T-helper 2 cell (primary cell): ENCODE measurements around the gene AFMID.
A peak's percentile ranks its signal among the peaks of the same experiment; 100 is the strongest.

ENCODE experiments used
- DNase-seq, 5 experiments: peaks; one replicate each; pipeline versions ENCODE4 v3.0.0 to v3.0.0-alpha.2; 2012 to 2022

The AFMID gene

DNA sequence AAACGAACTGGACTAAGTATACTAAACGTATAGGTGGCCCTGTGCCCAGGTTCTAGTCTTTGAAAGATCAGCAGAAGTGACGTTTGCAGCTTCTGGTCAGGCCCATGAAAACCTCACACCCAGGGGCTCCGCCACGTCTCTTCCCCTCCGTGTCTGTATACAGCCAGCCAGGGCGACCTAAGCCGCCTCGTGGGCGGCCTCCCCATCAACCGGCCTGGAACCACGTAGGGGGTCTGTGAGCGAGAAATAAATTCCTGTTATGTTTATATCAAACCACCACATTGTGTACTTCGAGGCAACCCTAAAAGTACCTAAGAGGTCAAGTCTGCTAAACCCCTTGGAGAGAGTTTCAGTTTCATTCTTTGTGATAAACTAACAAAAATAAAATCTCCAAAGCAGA, 7.1 kb upstream of the AFMID start:
- DNase-seq, result no peak

DNA sequence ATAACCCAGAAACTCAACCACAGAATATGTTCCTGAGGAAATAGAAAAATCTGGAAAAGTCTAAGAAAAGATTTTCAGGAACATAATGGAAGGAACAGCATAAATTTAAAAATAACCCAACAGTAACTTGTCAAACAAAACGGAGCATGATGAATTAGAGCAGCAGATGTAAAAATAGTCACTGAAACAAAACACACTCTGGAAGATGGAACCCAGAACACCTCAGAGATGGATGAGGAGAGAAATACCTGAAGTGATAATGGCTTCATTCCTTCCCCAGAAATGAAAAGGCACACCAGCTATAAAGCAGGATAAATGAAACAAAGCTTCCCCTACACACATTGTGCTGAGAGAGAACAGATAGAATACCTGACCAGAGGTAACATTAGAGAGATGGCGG, 6.7 kb upstream of the AFMID start:
- no peak for DNase-seq

DNA sequence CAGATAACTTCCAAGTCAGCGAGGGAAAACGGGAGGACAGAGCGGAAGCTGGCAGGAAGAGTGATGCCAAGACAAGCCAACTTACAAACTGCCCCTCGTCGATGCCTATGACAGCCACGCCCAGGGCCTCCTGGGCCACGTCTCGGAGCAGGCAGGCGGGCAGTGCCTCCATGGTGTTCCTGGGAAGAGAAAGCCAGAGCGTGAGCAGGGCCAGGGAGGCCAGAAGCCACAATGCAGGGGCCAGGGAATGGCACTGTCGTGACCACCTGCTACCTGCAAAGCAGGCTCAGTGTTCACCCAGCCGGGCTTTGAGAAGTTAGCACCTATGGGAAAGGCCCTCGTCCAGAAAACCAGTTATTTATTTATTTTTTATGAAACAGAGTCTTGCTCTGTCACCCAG, 4.7 kb upstream of the AFMID start:
- DNase-seq, result no peak

DNA sequence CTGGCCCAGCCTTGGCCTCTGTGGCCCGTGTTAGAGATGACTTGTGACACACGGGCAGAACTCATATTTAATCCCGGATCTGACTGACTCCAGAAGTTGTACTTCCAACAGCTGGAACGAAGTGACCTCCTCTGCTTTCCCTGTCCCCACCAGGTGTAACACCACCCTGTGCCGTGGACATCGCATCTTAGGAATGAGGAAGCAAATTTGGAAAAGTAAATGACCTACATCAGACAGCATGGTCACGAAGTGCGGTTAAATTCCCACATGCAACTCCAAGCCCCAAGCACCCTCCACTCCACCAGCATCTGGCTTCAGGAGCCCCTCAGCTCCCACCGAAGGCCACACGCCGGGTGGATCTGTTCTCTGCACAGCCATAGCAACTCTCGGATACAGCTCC, 3.2 kb upstream of the AFMID start:
- DNase-seq, result no peak

DNA sequence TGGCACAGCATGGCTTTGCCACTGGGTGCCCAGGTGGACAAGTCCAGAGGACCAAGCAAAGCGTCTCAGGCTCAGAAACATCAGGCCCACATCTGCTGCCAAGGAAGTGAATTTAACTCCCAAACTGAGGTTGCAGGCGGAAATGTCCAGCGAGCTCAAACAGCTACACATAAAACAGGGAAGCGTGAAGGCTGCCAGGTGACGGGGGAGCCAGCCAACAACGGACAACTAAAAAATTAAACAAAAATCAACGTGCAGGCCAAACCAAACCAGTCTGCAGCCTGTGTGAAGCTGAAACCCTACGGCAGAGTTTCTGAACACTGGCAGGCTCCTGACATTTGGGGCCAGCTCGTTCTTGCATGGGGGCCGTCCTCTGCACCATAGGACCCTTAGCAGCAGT, 2.8 kb upstream of the AFMID start:
- DNase-seq, result no peak

DNA sequence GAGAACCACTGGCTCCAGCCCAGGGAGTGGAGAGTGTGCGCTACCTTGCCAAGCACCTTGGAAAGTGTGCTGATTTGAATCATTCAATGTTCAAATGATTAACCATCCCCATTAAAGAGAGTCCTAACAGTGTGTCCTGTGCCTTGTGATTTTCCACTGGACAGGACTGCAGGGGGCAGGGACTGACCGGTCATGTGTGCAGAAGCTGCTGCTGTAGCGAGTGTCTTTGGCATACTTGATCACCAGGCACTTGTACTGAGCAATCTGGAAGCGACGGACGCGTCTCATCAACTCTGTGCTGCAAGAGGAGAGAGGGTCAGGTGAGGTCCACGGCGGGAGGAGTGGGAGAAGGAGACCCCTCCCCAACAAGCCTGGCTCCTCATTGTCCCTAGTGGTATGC, 2.3 kb upstream of the AFMID start:
- DNase-seq, result no peak

DNA sequence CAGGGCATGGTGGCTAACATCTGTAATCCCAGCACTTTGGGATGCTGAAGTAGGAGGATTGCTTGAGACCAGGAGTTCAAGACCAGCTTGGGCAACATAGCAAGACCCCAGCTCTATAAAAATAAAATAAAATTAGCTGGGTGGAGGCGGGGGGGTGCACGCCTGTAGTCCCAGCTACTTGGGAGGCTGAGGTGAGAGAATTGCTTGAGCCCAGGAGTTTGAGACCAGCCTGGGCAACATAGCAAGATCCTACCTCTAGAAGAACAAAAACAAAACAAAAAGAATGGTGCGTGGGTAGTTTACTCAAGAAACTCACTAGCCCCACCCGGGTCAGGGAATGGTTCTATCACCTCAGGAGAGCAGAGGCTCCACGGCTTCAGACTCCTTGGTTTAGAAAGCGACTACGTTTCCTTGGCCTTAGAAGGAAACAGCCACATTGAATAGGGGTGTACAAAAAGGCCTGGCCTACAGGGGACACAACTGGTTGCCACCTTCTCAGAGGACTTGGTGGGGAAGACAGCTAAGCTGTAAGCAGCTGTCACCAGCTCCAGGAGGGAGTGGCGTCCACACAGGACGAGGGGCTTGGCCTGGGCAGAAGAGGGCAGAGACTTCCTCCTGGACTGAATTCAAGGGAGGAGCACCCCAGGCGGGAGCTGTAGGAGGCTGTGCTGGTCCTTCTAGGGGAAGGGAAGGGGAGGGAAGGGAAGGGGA, 1.0 kb upstream of the AFMID start:
- DNase-seq, result peak in 1 of 5 experiments; percentile 40

DNA sequence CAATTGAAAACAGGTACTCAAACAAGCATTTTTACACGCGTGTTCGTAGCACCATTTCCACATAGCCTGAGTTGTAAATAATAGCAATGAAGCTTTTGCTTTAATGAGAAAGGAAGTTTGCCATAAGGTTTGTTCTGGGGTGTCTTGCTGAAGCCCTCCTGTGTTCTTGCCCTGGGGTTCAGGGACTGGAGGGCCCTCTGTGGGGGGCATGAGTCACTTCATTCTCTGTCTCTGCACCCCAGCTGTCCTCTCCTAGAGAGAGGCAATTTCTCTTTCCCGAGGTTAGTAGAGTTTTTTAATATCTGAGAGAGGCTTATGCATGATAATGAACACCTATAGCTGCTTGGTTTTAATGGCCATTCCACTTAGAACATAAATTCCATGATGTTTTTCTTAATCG, 9.6 kb downstream of the AFMID start:
- no peak for DNase-seq

DNA sequence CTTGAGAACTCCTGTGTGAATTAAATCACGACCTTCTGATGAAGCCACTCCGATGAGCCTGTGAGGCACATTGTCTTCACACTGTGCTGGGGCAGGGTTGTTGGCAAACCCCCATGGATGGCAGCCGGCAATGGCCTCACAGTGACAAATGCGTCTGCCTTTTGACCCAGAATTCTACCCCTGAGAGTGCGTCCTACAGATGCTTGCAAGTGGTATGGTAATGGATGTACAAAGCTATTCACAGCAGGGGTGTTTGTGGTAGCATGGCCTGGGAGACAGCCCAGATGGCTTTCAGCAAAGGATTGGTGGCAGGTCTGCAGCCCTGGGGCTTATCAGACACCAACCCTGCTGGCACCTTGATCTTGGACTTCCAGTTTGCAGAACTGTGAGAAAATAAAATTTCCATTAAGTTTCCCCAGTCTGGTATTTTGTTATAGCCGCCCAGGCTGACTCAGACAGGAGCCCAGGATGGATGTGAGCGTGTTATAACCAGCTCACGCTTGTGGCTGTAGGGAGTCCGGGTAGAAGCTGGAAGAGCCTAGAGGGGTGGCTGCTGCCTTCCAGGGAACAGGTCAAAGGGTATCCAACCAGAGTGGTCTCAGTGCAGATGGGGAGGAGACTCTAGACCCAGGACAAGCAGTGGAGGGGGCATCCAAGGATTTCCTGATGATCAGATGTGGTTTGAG, 10.1 kb downstream of the AFMID start:
- no peak for DNase-seq

DNA sequence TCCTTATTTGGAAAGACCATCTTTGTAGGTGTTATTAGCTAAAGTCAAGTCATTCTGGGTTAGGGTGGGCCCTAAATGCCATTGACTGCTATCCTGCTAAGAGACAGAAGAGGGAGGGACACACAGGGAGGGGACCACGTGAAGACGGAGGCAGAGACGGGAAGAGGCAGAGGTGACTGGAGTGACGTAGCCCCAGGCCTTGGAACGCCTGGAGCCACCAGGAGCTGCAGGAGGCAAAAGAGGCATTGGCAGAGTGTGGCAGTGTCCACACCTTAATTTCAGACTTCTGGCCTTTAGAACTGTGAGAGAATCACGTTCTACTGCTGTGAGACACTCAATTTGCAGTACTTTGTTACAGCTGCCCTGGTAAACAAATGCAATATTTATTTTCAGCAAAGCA, 13.3 kb downstream of the AFMID start:
- no peak for DNase-seq

DNA sequence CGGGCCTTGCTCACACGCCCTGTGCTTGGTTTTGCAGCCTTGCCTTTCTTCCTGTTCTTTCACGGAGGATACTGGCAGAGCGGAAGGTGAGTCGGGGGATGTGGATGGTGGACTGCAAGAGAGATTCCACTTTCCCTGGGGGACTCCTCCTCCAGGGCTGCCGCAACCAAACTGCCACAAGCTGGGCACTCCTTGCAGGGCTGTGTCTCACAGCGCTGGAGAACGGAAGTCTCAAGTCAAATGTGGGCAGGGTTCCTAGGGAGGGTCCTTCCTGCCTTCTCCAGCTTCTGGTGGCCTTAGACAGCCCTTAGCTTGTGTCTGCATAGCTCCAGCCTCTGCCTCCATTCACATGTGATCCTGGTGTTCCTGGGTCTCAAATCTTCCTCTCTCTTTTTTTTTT, 15.5 kb downstream of the AFMID start:
- no peak for DNase-seq

DNA sequence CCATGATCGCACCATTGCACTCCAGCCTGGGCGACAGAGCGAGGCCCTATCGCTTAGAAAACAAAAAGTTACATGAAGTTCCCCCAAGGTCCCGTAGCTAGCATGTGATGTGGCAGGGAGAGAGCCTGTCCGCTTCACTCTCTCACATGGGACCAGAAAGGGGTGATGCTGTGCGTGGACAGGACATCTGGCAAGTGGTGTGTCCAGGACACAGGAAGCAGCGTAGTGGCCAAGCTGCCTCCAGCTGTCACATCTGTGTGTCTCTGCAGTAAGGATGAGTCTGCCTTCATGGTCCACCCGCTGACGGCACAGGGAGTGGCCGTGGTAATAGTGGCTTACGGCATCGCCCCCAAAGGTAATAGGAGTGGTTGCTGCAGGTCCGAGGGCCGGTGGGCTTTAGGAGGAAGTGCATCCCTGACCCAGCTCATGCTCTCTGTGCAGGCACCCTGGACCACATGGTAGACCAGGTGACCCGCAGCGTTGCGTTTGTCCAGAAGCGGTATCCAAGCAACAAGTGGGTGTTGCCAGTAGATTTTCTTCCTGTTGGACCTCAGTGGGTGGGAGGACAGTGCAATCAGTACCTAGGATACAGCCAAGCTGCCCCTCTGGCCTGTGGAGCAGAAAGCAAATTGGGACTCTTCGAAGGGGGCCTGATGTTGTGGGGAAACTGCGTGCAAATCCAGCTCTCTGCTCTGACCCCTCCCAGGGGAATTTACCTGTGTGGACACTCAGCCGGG, 17.4 kb downstream of the AFMID start:
- DNase-seq, result no peak

DNA sequence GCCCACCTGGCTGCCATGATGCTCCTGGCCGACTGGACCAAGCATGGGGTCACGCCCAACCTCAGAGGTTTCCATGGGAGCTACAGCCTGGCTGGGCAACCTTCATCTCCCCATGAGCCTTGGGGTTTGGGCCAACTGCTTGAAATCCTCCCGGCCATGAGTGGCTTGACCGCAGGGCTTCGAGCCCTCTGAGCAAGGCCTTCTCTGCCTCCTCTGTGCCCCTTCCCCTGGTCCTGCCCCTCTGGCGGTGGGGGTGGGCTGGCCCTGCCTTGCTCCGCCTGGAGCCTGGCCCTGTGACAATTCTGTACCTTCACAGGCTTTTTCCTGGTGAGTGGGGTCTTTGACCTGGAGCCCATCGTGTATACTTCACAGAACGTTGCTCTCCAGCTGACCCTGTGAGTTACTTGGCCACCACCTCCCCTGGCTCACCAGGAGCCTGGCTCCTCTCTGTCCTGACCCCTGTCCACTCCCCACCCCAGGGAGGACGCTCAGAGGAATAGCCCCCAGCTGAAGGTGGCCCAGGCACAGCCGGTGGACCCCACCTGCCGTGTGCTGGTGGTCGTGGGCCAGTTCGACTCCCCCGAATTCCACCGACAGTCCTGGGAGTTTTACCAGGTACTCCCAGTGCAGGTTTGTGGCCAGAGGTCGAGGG, 18.1 kb downstream of the AFMID start:
- no peak for DNase-seq

DNA sequence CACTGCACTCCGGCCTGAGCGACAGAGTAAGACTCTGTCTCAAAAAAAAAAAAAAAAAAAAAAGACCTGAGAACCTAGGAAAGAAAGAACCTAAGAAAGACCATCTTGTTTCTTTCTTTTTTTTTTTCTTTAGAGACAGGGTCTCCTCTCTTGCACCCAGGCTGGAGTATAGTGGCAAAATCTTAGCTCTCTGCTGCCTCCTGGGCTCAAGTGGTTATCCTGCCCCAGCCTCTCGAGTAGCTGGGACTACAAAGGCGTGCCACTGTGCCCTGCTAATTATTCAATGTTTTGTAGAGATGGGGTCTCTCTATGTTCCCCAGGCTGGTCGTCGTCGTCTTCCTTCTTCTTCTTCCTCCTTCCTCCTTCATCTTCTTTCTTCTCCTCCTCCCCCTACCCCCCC, 19.1 kb downstream of the AFMID start:
- no peak for DNase-seq

DNA sequence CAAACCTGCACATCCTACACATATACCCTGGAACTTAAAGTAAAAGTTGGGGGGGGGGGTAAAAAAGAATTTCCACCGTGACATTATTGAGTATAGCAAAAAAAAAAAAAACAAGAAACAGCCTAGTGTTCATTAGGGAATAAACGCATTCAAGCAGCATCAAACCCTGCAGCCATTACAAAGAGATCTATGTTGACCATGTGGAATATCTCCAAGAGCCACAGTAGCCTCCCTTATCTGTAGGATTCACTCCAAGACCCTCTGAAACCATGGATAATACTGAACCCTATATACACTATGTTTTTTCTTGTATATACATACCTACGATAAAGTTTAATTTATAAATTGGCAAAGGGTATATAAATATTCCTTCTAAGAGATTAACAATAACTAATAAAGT, 21.3 kb downstream of the AFMID start:
- DNase-seq, result no peak

DNA sequence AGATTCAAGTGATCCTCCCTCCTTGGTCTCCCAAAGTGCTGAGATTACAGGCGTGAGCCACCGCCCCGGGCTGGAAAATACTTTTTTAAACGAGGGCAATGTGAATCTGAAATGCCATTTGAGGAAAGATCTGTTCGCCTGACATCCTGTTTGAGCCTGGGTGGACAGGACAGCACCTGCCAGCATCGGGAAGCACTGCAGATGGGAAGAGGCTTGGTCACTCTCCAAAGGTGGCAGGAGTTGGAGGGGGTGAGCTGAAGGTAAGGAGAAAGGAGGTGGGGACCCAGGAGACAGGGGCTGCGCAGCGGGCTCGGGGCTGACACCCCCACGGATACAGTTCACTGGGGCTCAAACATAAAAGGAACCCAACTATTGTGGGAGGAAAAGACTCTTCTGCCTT, 22.9 kb downstream of the AFMID start:
- no peak for DNase-seq

DNA sequence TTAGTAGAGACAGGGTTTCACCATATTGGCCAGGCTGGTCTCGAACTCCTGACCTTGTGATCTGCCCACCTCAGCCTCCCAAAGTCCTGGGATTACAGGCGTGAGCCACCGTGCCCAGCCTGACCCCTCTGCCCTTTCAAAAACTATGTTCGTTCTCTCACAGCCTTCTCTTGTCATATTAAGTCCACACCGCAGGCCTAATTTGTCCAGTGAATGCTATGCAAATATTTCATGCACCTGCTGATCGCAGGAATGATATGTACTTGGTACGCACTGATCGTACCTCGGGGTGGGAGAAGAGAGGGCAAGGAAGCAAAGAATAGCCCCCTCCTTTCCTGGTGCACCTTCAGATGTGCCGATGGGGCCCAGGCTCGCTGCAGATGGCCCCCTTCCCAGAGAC, 23.9 kb downstream of the AFMID start:
- DNase-seq, result no peak

DNA sequence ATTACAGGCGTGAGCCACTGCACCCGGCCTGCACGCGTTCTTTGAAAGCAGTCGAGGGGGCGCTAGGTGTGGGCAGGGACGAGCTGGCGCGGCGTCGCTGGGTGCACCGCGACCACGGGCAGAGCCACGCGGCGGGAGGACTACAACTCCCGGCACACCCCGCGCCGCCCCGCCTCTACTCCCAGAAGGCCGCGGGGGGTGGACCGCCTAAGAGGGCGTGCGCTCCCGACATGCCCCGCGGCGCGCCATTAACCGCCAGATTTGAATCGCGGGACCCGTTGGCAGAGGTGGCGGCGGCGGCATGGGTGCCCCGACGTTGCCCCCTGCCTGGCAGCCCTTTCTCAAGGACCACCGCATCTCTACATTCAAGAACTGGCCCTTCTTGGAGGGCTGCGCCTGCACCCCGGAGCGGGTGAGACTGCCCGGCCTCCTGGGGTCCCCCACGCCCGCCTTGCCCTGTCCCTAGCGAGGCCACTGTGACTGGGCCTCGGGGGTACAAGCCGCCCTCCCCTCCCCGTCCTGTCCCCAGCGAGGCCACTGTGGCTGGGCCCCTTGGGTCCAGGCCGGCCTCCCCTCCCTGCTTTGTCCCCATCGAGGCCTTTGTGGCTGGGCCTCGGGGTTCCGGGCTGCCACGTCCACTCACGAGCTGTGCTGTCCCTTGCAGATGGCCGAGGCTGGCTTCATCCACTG, 27.0 kb downstream of the AFMID start, which contains the start of gene BIRC5:
Gene BIRC5 (plus strand): TSS at position 238 of the 690 bp plus-strand sequence. CDS start 64 bp downstream, at position 302.
- DNase-seq, result peak; percentile 77 to 92 (median 86)

DNA sequence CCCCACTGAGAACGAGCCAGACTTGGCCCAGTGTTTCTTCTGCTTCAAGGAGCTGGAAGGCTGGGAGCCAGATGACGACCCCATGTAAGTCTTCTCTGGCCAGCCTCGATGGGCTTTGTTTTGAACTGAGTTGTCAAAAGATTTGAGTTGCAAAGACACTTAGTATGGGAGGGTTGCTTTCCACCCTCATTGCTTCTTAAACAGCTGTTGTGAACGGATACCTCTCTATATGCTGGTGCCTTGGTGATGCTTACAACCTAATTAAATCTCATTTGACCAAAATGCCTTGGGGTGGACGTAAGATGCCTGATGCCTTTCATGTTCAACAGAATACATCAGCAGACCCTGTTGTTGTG, 27.5 kb downstream of the AFMID start:
- no peak for DNase-seq

DNA sequence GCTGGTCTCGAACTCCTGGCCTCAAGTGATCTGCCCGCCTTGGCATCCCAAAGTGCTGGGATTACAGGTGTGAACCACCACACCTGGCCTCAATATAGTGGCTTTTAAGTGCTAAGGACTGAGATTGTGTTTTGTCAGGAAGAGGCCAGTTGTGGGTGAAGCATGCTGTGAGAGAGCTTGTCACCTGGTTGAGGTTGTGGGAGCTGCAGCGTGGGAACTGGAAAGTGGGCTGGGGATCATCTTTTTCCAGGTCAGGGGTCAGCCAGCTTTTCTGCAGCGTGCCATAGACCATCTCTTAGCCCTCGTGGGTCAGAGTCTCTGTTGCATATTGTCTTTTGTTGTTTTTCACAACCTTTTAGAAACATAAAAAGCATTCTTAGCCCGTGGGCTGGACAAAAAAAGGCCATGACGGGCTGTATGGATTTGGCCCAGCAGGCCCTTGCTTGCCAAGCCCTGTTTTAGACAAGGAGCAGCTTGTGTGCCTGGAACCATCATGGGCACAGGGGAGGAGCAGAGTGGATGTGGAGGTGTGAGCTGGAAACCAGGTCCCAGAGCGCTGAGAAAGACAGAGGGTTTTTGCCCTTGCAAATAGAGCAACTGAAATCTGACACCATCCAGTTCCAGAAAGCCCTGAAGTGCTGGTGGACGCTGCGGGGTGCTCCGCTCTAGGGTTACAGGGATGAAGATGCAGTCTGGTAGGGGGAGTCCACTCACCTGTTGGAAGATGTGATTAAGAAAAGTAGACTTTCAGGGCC, 32.4 kb downstream of the AFMID start:
- no peak for DNase-seq

DNA sequence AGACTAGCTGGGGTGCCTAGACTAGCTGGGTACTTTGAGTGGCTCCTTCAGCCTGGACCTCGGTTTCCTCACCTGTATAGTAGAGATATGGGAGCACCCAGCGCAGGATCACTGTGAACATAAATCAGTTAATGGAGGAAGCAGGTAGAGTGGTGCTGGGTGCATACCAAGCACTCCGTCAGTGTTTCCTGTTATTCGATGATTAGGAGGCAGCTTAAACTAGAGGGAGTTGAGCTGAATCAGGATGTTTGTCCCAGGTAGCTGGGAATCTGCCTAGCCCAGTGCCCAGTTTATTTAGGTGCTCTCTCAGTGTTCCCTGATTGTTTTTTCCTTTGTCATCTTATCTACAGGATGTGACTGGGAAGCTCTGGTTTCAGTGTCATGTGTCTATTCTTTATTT, 35.9 kb downstream of the AFMID start:
- no peak for DNase-seq

DNA sequence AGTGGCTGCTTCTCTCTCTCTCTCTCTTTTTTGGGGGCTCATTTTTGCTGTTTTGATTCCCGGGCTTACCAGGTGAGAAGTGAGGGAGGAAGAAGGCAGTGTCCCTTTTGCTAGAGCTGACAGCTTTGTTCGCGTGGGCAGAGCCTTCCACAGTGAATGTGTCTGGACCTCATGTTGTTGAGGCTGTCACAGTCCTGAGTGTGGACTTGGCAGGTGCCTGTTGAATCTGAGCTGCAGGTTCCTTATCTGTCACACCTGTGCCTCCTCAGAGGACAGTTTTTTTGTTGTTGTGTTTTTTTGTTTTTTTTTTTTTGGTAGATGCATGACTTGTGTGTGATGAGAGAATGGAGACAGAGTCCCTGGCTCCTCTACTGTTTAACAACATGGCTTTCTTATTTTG, 36.6 kb downstream of the AFMID start:
- DNase-seq, result no peak
